GM19468 (cell line): ENCODE results near the gene RSPRY1.
"Not testable (repeated sequence)": the region's sequence is repeated elsewhere in the genome, so short reads cannot be mapped to it uniquely, and the experiment has no call there.

Source experiments
- ATAC-seq: cut with Tn5 transposase; IDR thresholded peaks from one replicate; pipeline ENCODE4 v1.9.1; 2021; ENCODE audit warnings: mild to moderate bottlenecking, moderate library complexity, moderate number of reproducible peaks; ENCODE audit not compliant: unreplicated experiment; ENCODE audit errors: extremely low read depth

The RSPRY1 gene

DNA sequence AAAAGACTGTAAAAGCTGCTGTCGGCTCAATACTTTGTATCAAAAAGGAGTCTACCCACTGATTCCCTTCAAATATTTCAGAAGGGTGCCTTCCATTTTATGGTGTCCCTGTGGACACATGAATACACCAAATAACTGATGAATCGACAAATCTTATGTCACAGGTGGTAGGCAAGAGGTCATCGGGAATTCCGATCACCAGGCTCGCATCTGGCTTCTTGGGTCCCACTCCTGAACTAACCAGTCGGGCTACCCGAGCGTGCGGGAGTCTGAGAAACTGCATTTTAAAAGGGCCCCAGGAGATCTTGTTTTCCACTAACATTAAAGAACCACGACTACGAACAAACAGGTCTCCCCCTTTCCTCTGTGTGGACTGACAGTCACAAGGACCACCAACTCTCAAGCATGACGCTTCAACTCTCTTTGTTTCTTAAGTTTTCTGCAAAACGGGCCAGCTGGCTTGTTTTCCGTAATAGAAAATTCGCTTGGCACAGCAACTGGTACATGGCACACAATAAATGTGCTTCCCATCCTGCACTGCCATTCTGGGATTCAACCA, 1.2 kb upstream of the RSPRY1 start:
- no peak for ATAC-seq

DNA sequence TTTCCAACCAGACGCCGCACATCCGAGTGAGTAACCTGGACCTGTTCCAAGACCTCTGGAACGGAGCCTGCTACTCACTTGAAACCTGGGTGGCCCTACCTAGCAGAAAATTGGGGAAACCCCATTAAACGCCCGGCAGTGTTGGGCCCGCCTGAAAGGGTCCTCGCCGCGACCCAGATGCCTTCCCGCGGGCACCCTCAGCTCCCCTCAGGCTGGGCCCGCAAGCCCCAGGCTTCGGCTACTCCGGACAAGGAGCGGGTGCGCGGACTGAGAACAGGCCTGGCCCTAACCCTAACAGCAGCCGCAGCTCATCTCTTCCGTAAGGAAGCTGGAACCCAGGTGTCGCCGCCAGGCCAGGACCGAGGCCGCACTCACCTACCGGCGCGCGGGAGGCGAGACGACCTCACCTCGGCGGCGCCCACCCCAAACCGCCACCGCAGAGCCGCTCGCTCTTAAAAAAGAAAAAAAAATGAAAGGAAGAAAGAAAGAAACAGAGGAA, 634 bp upstream of the RSPRY1 start:
- no peak for ATAC-seq

DNA sequence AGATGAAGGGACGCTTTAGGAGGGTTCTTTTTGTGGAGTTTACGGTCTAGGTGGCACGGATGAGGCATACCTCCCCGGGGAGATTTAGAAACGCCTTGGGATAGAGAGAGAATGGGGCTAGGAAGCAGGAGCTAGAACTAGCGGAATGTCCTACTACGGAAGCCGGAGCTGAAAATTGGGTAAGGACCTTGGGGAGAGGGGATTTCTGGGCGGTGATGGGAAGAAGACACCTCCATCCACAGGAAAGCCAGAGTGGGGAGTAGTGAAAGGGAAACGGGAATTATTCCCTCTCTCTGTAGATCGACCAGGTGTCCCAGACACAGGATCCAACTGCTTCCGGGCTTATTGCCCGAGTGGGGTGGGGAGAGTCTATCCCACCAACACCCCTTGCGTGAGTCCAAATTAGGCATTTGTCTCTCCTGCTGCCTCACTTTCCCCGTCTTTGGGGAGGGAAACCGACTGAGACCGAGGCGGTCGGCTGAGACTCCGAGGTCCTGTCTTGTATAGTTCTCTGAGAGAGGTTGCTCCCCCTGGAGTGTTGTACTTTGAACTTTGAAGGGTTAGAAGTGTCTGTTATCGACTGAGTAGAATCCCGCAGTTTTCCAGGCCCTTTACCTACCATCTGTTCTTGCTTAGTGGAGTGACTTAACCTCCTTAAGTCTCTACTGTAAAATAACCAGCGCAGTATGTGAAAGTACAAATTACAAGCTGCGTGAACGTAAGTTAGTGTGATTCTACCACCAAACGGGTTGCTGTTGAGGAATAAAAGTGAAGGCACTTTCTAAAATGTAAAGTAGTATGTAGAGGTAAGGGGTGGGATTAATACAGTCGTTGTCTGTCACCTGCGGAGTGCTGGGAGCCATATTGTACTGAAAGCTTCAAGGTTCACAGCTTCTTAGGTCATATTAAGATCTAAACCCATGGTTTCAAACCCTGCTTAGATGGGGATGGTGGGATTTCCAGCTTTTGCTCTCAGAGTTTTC, 1.0 kb downstream of the RSPRY1 start:
- ATAC-seq = no peak

DNA sequence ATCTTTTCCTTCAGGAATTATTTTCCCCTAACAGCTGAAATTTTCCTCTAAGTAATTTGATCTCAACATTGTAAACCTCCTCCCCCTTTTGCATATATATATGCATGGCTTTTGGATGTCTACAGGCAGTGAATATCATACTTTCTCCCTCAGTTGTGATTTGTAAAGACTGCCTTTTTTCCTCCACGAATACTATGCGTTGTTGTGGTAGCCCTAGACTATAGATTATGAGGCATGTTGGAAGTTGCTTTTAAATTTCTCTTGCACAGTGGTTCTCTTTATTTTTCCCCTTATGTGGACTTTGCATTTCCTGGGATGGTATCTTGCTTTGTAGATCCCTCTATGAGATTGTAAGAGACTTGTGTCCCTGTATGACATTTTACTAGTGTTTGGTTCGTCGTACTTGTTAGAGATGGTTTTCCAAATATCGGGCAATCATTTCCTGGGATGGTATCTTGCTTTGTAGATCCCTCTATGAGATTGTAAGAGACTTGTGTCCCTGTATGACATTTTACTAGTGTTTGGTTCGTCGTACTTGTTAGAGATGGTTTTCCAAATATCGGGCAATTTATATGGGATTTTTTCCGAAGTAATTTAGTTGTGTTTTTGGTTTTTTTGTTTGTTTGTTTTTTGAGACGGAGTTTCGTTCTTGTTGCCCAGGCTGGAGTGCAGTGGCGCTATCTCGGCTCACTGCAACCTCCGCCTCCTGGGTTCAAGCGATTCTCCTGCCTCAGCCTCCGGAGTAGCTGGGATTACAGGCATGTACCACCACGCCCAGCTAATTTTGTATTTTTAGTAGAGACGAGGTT, 2.0 kb downstream of the RSPRY1 start:
- ATAC-seq = not testable (repeated sequence)

DNA sequence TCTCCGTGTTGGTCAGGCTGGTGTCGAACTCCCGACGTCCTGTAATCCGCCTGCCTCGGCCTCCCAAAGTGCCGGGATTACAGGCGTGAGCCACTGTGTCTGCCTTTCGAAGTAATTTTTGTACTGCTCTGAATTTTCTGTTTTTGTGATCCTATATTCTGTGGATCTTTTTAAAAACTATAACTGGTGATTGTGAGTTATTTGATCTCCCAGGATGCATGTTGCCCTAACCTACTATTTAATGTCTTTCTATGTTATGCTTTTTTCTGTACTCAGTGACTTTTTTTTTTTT, 2.5 kb downstream of the RSPRY1 start:
- no peak for ATAC-seq

DNA sequence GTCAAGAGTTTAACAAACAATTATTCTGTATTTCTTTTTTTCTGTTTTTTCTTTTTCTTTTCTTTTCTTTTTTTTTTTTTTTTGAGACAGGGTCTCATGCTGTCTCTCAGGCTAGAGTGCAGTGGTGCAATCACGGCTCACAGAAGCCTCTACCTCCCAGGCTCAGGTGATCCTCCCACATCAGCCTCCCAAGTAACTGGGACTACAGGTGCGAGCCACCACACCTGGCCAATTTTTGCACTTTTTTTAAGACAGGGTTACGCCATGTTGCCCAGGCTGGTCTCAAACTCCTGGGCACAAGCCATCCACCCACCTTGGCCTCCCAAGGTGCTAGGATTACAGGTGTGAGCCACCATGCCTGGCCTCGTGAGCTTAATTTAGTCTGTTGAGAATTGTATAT, 3.4 kb downstream of the RSPRY1 start:
- not testable (repeated sequence) for ATAC-seq

DNA sequence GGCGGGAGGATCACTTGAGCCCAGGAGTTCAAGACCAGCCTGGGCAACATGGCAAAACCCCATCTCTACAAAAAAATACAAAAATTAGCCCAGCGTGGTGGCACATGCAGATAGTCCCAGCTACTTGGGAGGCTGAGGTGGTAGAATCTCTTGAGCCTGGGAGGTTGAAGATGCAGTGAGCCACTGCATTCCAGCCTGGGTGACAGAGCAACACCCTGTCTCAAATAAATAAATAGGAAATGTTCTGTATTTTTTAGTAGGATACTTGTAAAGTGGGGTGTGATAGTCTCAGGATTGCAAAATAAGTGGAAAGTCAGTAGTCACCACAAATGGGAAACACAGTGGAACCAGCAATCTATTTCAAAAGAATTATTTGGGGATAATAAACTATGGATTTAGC, 4.0 kb downstream of the RSPRY1 start:
- no peak for ATAC-seq

DNA sequence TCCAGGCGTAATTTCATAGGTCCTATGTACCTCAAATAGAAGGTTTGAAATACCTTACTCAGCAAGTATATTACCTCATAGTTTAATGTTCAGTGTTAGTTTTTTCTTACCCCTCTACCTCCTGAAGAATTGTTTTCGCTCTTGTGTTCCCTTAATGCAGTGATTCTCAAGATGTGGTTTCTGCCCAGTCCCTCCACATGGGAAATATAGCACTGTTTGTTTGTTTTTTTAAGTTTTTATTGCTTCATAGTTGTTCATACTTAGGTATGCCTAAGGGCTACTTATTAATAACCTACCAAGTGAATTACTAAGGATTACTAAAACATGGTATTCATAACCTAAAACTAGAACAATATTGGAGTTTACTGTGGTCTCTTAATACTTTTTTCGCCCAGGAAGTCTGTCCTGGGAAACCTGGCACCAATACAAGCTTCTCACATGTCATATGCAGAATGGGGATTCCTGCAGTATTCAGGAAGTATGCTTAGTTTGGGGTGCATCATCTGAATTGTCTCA, 5.0 kb downstream of the RSPRY1 start:
- no peak for ATAC-seq

DNA sequence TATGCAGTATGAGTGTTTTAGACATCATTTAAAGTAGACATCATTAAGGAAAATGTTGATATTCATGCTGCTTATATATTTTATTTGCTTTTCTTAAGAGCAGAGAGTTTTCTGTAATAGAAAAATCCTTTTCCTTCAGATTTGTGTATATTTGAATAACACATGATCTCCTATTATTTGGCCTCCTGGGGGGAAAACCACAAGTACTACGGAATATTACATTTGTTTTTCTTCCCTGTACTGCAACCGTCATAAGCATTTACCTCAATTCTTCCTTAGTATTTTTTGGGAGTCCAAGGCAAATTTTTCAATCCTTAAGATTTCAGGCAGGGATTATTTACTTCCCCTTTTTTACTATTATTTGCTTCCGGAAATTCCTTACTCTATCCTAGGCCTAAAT, 6.0 kb downstream of the RSPRY1 start:
- ATAC-seq = no peak

DNA sequence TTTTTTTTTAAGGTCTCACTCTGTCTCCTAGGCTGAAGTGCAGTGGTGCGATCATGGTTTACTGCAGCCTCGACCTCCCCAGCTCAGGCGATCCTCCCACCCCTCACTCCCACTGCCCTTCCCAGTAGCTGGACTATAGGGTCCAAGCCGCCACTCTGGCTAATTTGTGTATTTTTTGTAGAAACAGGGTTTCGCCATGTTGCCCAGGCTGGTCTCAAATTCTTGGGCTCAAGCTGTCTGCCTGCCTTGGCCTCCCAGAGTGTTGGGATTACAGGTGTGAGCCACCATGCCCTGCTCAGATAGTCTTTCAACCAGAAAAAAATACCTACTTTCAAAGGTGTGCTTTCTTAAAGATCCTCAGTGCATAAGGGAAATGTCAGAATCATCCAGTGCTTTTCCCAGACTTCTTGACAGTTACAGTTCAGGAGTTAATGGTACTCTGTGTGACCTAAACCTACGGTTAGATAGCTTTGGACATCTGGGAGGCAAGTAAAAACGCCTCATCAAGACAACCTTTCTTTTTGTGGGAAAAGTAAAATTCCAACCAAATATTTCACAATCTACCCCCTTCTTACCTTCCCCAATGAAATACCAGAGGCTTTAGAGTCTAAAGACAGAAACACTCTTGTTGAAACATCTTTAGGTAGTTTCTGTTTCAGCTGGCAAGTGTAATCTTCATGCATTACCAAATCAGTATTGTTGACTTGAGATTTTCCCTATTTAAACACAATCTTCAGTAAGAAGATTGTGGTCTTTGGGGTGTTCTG, 6.8 kb downstream of the RSPRY1 start:
- ATAC-seq = no peak

DNA sequence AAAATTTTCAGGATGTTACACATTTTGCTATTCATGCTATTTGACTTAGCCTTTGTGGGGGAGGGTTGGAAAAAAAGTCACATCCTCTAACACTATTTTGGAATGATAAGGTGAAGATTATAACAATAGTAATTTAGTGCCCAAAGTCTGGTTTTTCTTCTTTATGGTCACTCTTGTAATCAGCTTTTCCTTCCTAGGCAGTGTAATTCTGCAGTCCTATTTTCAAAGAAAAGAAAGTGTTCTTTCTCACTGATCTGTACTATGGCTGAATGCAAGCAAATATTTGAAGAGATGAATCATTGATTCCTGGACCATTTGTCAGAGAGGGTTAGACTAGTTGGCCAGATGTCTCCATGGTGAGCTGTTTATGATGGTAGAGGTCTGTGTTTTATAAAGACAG, 8.4 kb downstream of the RSPRY1 start:
- ATAC-seq = no peak

DNA sequence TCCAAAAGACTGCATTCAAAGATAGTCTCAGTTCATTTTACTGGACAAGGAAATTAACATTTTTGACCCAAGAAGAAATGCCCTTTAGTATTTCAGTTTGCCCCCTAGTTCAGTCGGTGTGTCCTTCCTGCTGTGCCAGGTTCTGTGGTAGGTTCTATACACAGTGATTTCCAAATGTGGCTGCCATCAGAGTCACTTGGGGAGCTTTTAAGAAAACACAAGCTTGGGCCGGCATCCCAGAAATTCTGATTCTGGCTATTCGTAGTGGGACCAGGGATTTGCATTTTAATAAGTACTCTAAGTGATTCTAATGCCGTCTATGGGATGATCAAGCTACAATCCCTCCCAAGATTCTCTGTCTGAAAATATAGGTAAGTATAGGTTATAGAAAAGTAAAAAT, 10.2 kb downstream of the RSPRY1 start:
- no peak for ATAC-seq

DNA sequence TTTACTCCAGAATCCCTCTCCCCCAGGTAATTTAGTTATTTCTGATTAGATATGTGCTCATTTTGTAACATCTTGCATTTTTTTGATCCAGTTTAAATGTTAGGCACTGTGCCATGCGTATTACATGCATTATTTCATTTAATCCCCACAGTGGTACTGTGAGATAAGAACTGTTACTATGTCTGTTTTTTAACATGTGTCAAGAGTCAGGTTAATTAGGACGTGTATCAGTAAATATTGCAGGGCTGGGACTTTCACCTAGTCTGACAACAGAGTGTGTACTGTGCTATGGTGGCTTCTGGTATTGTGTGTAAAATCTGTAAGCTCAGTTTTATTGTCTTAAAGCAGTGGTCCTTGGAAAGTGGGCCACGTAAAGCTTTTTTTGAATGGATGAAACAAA, 10.6 kb downstream of the RSPRY1 start:
- no peak for ATAC-seq

DNA sequence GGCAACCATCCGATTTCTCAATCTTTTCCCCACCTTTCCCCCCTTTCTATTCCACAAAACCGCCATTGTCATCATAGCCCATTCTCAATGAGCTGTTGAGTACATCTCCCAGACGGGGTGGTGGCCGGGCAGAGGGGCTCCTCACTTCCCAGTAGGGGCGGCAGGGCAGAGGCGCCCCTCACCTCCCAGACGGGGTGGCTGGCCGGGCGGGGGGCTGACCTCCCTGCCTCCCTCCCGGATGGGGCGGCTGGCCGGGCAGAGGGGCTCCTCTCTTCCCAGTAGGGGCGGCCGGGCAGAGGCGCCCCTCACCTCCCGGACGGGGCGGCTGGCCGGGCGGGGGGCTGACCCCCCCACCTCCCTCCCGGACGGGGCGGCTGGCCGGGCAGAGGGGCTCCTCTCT, 14.2 kb downstream of the RSPRY1 start:
- not testable (repeated sequence) for ATAC-seq

DNA sequence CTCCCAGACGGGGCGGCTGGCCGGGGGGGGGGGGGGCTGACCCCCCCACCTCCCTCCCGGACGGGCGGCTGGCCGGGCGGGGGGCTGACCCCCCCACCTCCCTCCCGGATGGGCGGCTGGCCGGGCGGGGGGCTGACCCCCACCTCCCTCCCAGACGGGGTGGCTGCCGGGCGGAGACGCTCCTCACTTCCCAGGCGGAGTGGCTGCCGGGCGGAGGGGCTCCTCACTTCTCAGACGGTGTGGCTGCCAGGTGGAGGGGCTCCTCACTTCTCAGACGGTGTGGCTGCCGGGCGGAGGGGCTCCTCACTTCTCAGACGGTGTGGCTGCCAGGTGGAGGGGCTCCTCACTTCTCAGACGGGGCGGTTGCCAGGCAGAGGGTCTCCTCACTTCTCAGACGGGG, 14.8 kb downstream of the RSPRY1 start:
- not testable (repeated sequence) for ATAC-seq

DNA sequence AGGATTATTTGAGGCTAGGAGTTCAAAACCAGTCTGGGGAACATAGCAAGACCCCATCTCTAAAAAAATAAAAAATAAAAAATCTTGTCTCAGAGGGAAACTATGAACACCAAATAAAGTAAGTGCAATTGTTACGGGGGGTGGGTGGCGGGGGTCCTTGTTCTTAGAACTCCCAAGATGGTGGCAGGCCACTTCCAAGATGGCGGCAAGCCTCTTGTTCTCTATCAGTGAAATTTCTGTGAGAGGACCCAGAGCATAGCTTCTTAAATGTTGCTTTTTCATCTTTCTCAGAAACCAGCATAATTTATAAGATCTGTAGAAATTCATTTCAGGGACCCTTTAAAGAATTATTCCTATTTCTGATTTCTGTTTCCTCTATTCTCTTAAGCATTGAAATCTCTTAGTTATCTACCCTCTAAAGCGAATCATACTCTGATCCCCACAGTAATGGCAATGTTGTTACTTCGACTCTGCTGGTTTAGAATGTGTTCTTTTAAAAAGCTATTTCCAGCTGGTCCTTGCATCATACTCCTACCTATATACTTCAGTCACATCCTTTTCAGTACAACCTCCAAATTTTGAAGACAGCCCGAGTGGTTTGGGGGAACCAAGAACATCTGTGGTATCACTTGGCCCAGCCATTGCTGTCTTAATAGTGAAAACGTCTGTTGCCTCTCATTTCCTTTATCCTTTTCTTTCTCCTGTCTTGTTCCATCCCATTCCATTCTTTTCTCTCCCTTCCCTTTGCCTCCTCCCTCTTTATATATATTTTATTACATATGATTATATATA, 16.2 kb downstream of the RSPRY1 start:
- no peak for ATAC-seq

DNA sequence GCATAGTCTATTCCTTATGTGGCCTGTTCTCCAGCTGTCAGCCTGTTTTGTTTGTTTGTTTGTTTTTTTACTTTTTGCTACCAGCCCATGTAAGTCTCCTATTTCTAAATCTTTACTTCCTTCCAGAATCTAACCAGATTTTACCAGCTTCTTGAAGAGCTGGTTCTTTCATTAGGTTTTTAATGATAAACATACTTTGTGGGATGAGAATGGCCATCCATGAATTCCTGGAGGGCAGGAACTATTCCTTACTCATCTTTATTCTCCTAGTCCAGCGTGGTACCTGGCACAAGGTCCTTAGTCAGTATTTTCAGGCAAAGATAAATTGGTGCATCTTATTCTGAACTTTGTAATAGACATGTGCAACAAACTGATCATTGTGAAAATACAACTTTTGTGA, 17.3 kb downstream of the RSPRY1 start:
- no peak for ATAC-seq

DNA sequence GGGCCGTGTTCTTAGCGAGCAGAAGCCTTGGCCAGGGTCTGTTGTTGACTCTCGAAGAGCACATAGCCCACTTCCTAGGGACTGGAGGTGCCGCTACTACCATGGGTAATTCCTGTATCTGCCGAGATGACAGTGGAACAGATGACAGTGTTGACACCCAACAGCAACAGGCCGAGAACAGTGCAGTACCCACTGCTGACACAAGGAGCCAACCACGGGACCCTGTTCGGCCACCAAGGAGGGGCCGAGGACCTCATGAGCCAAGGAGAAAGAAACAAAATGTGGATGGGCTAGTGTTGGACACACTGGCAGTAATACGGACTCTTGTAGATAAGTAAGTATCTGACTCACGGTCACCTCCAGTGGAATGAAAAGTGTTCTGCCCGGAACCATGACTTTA, 18.5 kb downstream of the RSPRY1 start:
- no peak for ATAC-seq

DNA sequence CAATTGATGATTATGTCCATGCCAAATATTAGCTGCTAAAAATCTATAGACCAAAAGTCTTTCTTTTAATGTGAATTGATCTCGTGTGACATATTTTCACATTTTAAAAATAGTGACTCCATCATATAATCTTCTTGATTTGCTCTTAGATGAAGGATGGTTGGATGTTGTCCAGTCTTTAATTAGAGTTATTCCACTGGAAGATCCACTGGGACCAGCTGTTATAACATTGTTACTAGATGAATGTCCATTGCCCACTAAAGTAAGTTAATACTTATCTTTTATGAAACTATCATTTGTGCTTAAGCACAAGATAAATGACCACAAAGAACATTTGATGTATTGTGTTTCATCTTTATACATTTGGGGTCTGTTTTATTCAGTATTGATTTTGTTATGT, 22.8 kb downstream of the RSPRY1 start:
- no peak for ATAC-seq
